Measurements from ENCODE around the gene TNFRSF8. TPM values are rescaled to one million over a fixed set of nuclear protein-coding genes. Genes with fewer than 3 reads are reported as not detected.

The TNFRSF8 gene
- total and polyA plus RNA-seq, 2 of the 13 experiments (the other 11 are each of a cell fraction or from before 2014, with no cell fraction given), result not detected

DNA sequence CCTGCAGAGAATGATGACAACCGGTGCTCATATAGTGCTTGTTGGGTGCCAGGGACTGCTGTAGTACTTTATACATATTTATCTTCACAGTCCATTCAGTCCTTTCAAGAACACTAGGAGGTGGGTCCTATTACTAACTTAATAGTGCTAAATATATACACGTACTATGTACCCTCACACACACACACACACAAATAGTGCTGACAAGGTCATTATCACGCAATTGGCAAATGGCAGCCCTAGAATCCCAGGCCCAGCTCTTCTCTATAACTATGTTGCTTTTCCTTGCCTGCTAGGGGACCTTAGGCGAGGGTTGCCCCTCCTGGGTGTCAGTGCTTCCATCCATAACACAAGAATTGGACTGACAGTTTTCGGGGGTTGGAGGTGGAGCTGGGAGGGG lies 33.5 kb downstream of the TNFRSF8 start (continued):
- TF ChIP-seq U2AF1 (optimal IDR thresholded peaks at IDR 0.05; ENCODE audit: low read depth, low read length), result no peak
- TF ChIP-seq, protein P1, sequence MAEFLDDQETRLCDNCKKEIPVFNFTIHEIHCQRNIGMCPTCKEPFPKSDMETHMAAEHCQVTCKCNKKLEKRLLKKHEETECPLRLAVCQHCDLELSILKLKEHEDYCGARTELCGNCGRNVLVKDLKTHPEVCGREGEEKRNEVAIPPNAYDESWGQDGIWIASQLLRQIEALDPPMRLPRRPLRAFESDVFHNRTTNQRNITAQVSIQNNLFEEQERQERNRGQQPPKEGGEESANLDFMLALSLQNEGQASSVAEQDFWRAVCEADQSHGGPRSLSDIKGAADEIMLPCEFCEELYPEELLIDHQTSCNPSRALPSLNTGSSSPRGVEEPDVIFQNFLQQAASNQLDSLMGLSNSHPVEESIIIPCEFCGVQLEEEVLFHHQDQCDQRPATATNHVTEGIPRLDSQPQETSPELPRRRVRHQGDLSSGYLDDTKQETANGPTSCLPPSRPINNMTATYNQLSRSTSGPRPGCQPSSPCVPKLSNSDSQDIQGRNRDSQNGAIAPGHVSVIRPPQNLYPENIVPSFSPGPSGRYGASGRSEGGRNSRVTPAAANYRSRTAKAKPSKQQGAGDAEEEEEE (CRISPR knock-in tag; IDR thresholded peaks at IDR 0.05; ENCODE audit: borderline replicate concordance), result no peak
- TF ChIP-seq DMAP1 (CRISPR knock-in tag; IDR thresholded peaks at IDR 0.05), result no peak
- TF ChIP-seq SAFB2 (CRISPR knock-in tag; IDR thresholded peaks at IDR 0.05; ENCODE audit: borderline replicate concordance, low read depth), result no peak
- TF ChIP-seq MAFK (conservative IDR thresholded peaks at IDR 0.05 in 1 of 2, IDR thresholded peaks at IDR 0.05 in 1 of 2; ENCODE audit: low read length in 2 of 2), result peak; percentile 71 to 78
- TF ChIP-seq NFYC (CRISPR knock-in tag; IDR thresholded peaks at IDR 0.05), result no peak
- TF ChIP-seq AGO2 (optimal IDR thresholded peaks at IDR 0.05; ENCODE audit: low read depth, low read length), result no peak

DNA sequence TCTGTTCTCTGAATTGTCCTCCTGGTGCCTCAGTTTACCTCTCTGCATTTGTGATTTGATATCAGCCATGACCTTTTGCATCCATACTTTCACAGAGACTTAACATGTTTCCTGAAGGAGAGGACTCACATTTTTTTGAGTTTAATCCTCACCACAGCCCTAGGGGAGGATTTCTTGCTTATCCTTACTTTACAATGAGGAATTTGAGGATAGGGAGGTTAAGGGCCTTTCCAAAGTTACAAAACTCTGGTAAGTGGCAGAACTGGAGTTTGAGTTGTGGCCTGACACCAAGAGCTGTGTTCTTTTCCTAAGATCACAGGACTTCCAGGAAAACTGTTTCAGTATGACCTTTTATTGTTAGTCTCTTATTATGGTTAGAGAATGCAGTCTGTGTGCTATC lies 34.2 kb downstream of the TNFRSF8 start:
- FAIRE-seq, result no peak
- H3K4me2 ChIP-seq (ENCODE audit: low read depth, low read length), result no peak overlapping the region
- no peaks in the 10 kb centered on the region for H3K27me3 ChIP-seq (ENCODE audit: control insufficient read depth in 1 of 2, insufficient read depth in 2 of 2, low read length in 2 of 2)
- H3K27ac ChIP-seq (ENCODE audit: extremely low read length, insufficient read depth, low read length), result no peak overlapping the region
- no peak for TF ChIP-seq SOX5 (CRISPR knock-in tag; IDR thresholded peaks at IDR 0.05; ENCODE audit: borderline replicate concordance)
- no peak for TF ChIP-seq ZFP62 (CRISPR knock-in tag; IDR thresholded peaks at IDR 0.05)
- no peak for TF ChIP-seq MBNL3 (CRISPR knock-in tag; conservative IDR thresholded peaks at IDR 0.05)
- TF ChIP-seq, protein P2, sequence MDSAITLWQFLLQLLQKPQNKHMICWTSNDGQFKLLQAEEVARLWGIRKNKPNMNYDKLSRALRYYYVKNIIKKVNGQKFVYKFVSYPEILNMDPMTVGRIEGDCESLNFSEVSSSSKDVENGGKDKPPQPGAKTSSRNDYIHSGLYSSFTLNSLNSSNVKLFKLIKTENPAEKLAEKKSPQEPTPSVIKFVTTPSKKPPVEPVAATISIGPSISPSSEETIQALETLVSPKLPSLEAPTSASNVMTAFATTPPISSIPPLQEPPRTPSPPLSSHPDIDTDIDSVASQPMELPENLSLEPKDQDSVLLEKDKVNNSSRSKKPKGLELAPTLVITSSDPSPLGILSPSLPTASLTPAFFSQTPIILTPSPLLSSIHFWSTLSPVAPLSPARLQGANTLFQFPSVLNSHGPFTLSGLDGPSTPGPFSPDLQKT (CRISPR knock-in tag; IDR thresholded peaks at IDR 0.05; ENCODE audit: borderline replicate concordance), result no peak
- no peak for TF ChIP-seq HOXA9 (CRISPR knock-in tag; IDR thresholded peaks at IDR 0.05; ENCODE audit: borderline replicate concordance)
- H3K36me3 ChIP-seq (replicated peaks in 1 of 2; ENCODE audit: control insufficient read depth in 1 of 2, insufficient read depth in 2 of 2, low read length in 2 of 2), result no peaks in the 10 kb centered on the region
- no peaks in the 10 kb centered on the region for H3K79me2 ChIP-seq (ENCODE audit: insufficient read depth, low read length)
- ChIA-PET CTCF (ENCODE audit: low intra/inter-chr PET ratio, low total read pairs) (no interaction called here), POLR2A (no interaction called here)
- BruUV-seq (replicated peaks), result no TSS peak
- no peaks in the 10 kb centered on the region for H3K9me3 ChIP-seq (ENCODE audit: low read length)
- DNase-seq (ENCODE audit: low spot score), result no peak
- no peaks in the 10 kb centered on the region for H3K4me1 ChIP-seq (ENCODE audit: insufficient read depth, low read length)
- in situ Hi-C loops (cut with HindIII; ENCODE audit: extremely low pct_ligation_motif_present, low pct_unique_long_range_greater_than_20kb) (no loop called here), intact Hi-C loops (cut with micrococcal nuclease; ENCODE audit: unreplicated experiment) (no loop called here)
- no peaks in the 10 kb centered on the region for H4K20me1 ChIP-seq (ENCODE audit: insufficient read depth, low read length)
- ATAC-seq, result no peak
- H3K4me3 ChIP-seq (replicated peaks in 1 of 3; ENCODE audit: insufficient read depth in 1 of 3, low read depth in 2 of 3, low read length in 3 of 3), result no peak overlapping the region
- H2AFZ ChIP-seq (ENCODE audit: low read length), result no peak overlapping the region
- no peak overlapping the region for H3K9ac ChIP-seq (ENCODE audit: insufficient read depth, low read depth, low read length)
